Pancreas (tissue), 10 donors: Measurements from ENCODE around the gene LRP1B. TPM values are rescaled to one million over a fixed set of nuclear protein-coding genes. Genes with fewer than 3 reads are reported as not detected.

ENCODE experiments used
- ATAC-seq, 4 donors: fragments of 200-7000 bp; cut with Tn5 transposase; one replicate each; pipeline versions ENCODE4 v1.8.0 to v1.9.1; 2020; ENCODE audit warnings: mild to moderate bottlenecking in 4 of 4, moderate library complexity in 4 of 4
- DNase-seq, 6 donors: peaks; one replicate each; pipeline ENCODE4 v3.0.0-alpha.2; 2020
- FAIRE-seq: peaks from 2 replicates; lab custom pipeline; 2012; peaks lifted over from hg19 to GRCh38; lab: Jason Lieb, UNC
- H3K27ac ChIP-seq, 4 donors: fragments of 200-600 bp; sonication (generic); 1 replicate in 3 of 4; 2 replicates in 1 of 4; pipeline versions ENCODE4 v1.5.0 to v1.8.0; 2020
- H3K27me3 ChIP-seq, 4 donors: fragments of 200-600 bp; one replicate each; pipeline ENCODE4 v1.8.0; 2021
- H3K36me3 ChIP-seq, 3 donors: fragments of 200-600 bp; sonication (generic) in 1 of 3; one replicate each; pipeline versions ENCODE4 v1.5.0 to v1.8.0; 2020 to 2021
- H3K4me1 ChIP-seq, 3 donors: fragments of 200-600 bp; one replicate each; pipeline ENCODE4 v1.8.0; 2021
- H3K4me3 ChIP-seq, 4 donors: fragments of 200-600 bp; sonication (generic) in 2 of 4; one replicate each; pipeline versions ENCODE4 v1.5.0 to v1.8.0; 2020 to 2021
- H3K9me3 ChIP-seq, 4 donors: fragments of 200-600 bp; one replicate each; pipeline ENCODE4 v1.8.0; 2021
- WGBS, 2 donors: extraction: QIAGEN DNeasy Blood & Tissue Kit; methylation state at CpG; one replicate each; pipeline ENCODE4 v1.1.7; 2013; 5-methylcytosine and 5-hydroxymethylcytosine counted together
- intact Hi-C, 3 donors: fragments of 100-400 bp; cut with DNase I; formaldehyde crosslinking; loops; one replicate each; pipeline versions ENCODE4 v1.11.1 to v1.14.2; 2022
- polyA plus RNA-seq, 2 donors: library from polyadenylated mRNA; stranded (reverse); fragments of 200-250 nt; gene quantifications; one replicate each; pipeline ENCODE4 v1.2.3, GENCODE V29; 2013
- total RNA-seq, 6 donors: library from RNA; stranded (reverse); fragmentation: NEBNext Ultra II Directional in 4 of 6; extraction: Animal tissue kit (Norgen Biotek cat#: 25700) in 4 of 6; gene quantifications; one replicate each; pipeline versions ENCODE4 v1.2.1 to v1.2.4, GENCODE V29; 2021 to 2023
- TF ChIP-seq, protein P1 (sequence below), 4 donors: fragments of 200-600 bp; sonication (generic) in 3 of 4; IDR thresholded peaks; one replicate each; pipeline versions ENCODE4 v1.5.0 to v1.8.0; 2021; ENCODE audit warnings: antibody characterized with exemption in 4 of 4
- donor health status: healthy with polysubstance abuse.
- donor health status: DM: no; HTN: no; CAD: no; lungs with moderate emphysema.
- donor health status: DM: no; HTN: no; CAD: no.
- donor health status: control.
- donor health status: control.
- donor health status: Bipolar disorder and iron deficiency.
- donor health status: DM: yes; HTN: yes; CAD: no.
- donor health status: DM: no; HTN: no; CAD: no.
- donor health status: DM: no; HTN: no; CAD: no.
- donor health status: DM: yes; HTN: yes; CAD: no.

LRP1B gene
- total and polyA plus RNA-seq, 8 donors = 0.06 to 0.55 (median 0.25) TPM

GRCh38 chr2:140882671-140883620 is 1247.9 kb downstream of the LRP1B start:
- FAIRE-seq = no peak
- 71 to 78% methylated on average over 5 of the region's 5 CpGs for whole genome bisulfite sequencing, 2 donors
- intact Hi-C loops = no loop called here

GRCh38 chr2:140880573-140880972 is 1250.2 kb downstream of the LRP1B start:
- no peak for ATAC-seq
- FAIRE-seq = no peak
- no peak overlapping the region for H3K4me3 ChIP-seq
- intact Hi-C loops = no loop called here
- no peaks in the 10 kb centered on the region for H3K4me1 ChIP-seq
- TF ChIP-seq, protein P1, sequence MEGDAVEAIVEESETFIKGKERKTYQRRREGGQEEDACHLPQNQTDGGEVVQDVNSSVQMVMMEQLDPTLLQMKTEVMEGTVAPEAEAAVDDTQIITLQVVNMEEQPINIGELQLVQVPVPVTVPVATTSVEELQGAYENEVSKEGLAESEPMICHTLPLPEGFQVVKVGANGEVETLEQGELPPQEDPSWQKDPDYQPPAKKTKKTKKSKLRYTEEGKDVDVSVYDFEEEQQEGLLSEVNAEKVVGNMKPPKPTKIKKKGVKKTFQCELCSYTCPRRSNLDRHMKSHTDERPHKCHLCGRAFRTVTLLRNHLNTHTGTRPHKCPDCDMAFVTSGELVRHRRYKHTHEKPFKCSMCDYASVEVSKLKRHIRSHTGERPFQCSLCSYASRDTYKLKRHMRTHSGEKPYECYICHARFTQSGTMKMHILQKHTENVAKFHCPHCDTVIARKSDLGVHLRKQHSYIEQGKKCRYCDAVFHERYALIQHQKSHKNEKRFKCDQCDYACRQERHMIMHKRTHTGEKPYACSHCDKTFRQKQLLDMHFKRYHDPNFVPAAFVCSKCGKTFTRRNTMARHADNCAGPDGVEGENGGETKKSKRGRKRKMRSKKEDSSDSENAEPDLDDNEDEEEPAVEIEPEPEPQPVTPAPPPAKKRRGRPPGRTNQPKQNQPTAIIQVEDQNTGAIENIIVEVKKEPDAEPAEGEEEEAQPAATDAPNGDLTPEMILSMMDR (IDR thresholded peaks at IDR 0.05) = no peak
- H3K9me3 ChIP-seq = no peaks in the 10 kb centered on the region
- no peak for DNase-seq
- 44 to 46% methylated on average over 1 of the region's 1 CpG for WGBS, 2 donors
- no peaks in the 10 kb centered on the region for H3K27me3 ChIP-seq
- H3K27ac ChIP-seq = no peak overlapping the region
- H3K36me3 ChIP-seq = no peaks in the 10 kb centered on the region

More at GRCh38 chr2:140882671-140883620, 1247.9 kb downstream of the LRP1B start:
- DNase-seq (no peak), ATAC-seq (no peak)
- no peaks in the 10 kb centered on the region for H3K9me3 ChIP-seq
- no peak overlapping the region for H3K27ac ChIP-seq
- H3K4me3 ChIP-seq = no peak overlapping the region
- H3K4me1 ChIP-seq = no peaks in the 10 kb centered on the region
- no peaks in the 10 kb centered on the region for H3K27me3 ChIP-seq
- no peaks in the 10 kb centered on the region for H3K36me3 ChIP-seq
- TF ChIP-seq, protein P1 (IDR thresholded peaks at IDR 0.05) = no peak

- Histone ChIP-seq H3K27me3 (no peaks in the 10 kb centered on the region), H3K4me1 (no peaks in the 10 kb centered on the region), H3K36me3 (no peaks in the 10 kb centered on the region), H3K27ac (no peak overlapping the region), H3K9me3 (no peaks in the 10 kb centered on the region), H3K4me3 (no peak overlapping the region)
- TF ChIP-seq, protein P1 (IDR thresholded peaks at IDR 0.05) = no peak
- intact Hi-C loops = no loop called here
- 84 to 100% methylated on average over 1 of the region's 1 CpG for WGBS, 2 donors
- no peak for FAIRE-seq
- ATAC-seq = no peak
- no peak for DNase-seq
Measured at GRCh38 chr2:140876015-140876414, 1254.8 kb downstream of the LRP1B start.

- Histone ChIP-seq H3K4me3 (no peak overlapping the region), H3K36me3 (no peaks in the 10 kb centered on the region), H3K4me1 (no peaks in the 10 kb centered on the region), H3K27ac (no peak overlapping the region), H3K9me3 (no peaks in the 10 kb centered on the region), H3K27me3 (no peaks in the 10 kb centered on the region)
- ATAC-seq = no peak
- FAIRE-seq = no peak
- intact Hi-C loops = no loop called here
- no peak for DNase-seq
- TF ChIP-seq, protein P1 (IDR thresholded peaks at IDR 0.05) = no peak
Measured at GRCh38 chr2:140873915-140874531, 1256.8 kb downstream of the LRP1B start.
